Ovary (tissue), 9 donors: Measurements from ENCODE around the gene SSBP2. TPM values are rescaled to one million over a fixed set of nuclear protein-coding genes. Genes with fewer than 3 reads are reported as not detected.

Experiments used
- DNase-seq, 5 donors: peaks; one replicate each; pipeline ENCODE4 v3.0.0-alpha.2; 2019 to 2020
- H3K27ac ChIP-seq, 2 donors: fragments of 200-600 bp; one replicate each; pipeline versions ENCODE4 v1.5.1 to v1.8.0; 2019 to 2022
- H3K27me3 ChIP-seq: fragments of 200-600 bp; one replicate; pipeline ENCODE4 v1.8.0; 2022
- H3K36me3 ChIP-seq: fragments of 200-600 bp; sonication (generic); one replicate; pipeline ENCODE4 v1.5.1; 2019
- H3K4me1 ChIP-seq: one replicate; pipeline ENCODE4 v1.8.1; 2013; ENCODE audit warnings: mild to moderate bottlenecking, moderate library complexity; ENCODE audit not compliant: insufficient read depth
- H3K4me3 ChIP-seq: fragments of 200-600 bp; sonication (generic); one replicate; pipeline ENCODE4 v1.5.1; 2017
- H3K9me3 ChIP-seq, 2 donors: fragments of 200-600 bp in 1 of 2; sonication (generic) in 1 of 2; one replicate each; pipeline versions ENCODE4 v1.5.1 to v1.8.1; 2013 to 2019; ENCODE audit warnings: mild to moderate bottlenecking in 1 of 2, moderate library complexity in 1 of 2
- CTCF ChIP-seq, 3 donors: fragments of 450-650 bp in 2 of 3; fragments of 200-600 bp in 1 of 3; IDR thresholded peaks; one replicate each; pipeline versions ENCODE4 v1.5.1 to v1.8.0; 2016 to 2022; ENCODE audit warnings: antibody characterized with exemption in 3 of 3, mild to moderate bottlenecking in 1 of 3
- EP300 ChIP-seq: sonication (generic); formaldehyde crosslinking; IDR thresholded peaks from one replicate; pipeline ENCODE4 v1.6.1; 2017; ENCODE audit warnings: antibody characterized with exemption
- POLR2A ChIP-seq: fragments of 450-650 bp; IDR thresholded peaks from one replicate; pipeline ENCODE4 v1.6.1; 2017; ENCODE audit warnings: antibody characterized with exemption, mild to moderate bottlenecking, moderate library complexity
- WGBS, 3 donors: extraction: QIAGEN DNeasy Blood & Tissue Kit in 1 of 3; methylation state at CpG; one replicate each; pipeline versions ENCODE4 v1.1.5 to v1.1.7; 2013 to 2017; 5-methylcytosine and 5-hydroxymethylcytosine counted together
- intact Hi-C, 4 donors: fragments of 100-400 bp; cut with DNase I; formaldehyde crosslinking; loops; one replicate each; pipeline versions ENCODE4 v1.11.0 to v1.15.1; 2022 to 2023
- polyA plus RNA-seq, 2 donors: library from polyadenylated mRNA; stranded (reverse); fragments of 200-250 nt in 1 of 2; fragments of 350-450 nt in 1 of 2; fragmentation: Illumina TruSeq in 1 of 2; extraction: RNeasy Lipid Tissue Mini Kit (QIAGEN cat#74804) in 1 of 2; gene quantifications; one replicate each; pipeline ENCODE4 v1.2.3, GENCODE V29; 2013 to 2014
- total RNA-seq, 7 donors: library from RNA; depleted of rRNA in 2 of 7; stranded (reverse); fragments of >200 nt in 2 of 7; fragmentation: NEBNext Ultra II Directional in 3 of 7; extraction: Animal tissue kit (Norgen Biotek cat#: 25700) in 3 of 7; gene quantifications; one replicate each; pipeline versions ENCODE4 v1.1.0 to v1.2.4, GENCODE V29; 2016 to 2023
- donor health status: DM: no; HTN: no; CAD: no; lungs with moderate emphysema.
- donor health status: DM: no; HTN: no; CAD: no.
- donor health status: Bipolar disorder and iron deficiency.
- donor health status: DM: yes; HTN: yes; CAD: no.
- donor health status: DM: no; HTN: no; CAD: no.
- donor health status: DM: yes; HTN: yes; CAD: no.

Gene SSBP2
- total and polyA plus RNA-seq, 9 donors = 40.5 to 126 (median 78.2) TPM

GRCh38 chr5:81762853-81763252 lies 12.0 kb upstream of the SSBP2 start:
- no peak overlapping the region for H3K27ac ChIP-seq
- H3K9me3 ChIP-seq = no peaks in the 10 kb centered on the region
- H3K36me3 ChIP-seq = no peaks in the 10 kb centered on the region
- no peaks in the 10 kb centered on the region for H3K4me1 ChIP-seq
- no peak overlapping the region for H3K4me3 ChIP-seq
- 94 to 96% (median 95%) methylated on average over 4 of the region's 4 CpGs for WGBS, 3 donors
- H3K27me3 ChIP-seq = no peaks in the 10 kb centered on the region
- no peak for DNase-seq
- intact Hi-C loops = no loop called here
- TF ChIP-seq EP300 (no peak), CTCF (IDR thresholded peaks at IDR 0.05) (no peak), POLR2A (no peak)

GRCh38 chr5:81762401-81762800 lies 11.5 kb upstream of the SSBP2 start:
- H3K27ac ChIP-seq = no peak overlapping the region
- 92 to 93% (median 93%) methylated on average over 3 of the region's 3 CpGs for WGBS, 3 donors
- intact Hi-C loops = no loop called here
- TF ChIP-seq CTCF (IDR thresholded peaks at IDR 0.05) = no peak
- no peaks in the 10 kb centered on the region for H3K36me3 ChIP-seq
- no peak overlapping the region for H3K4me3 ChIP-seq
- no peaks in the 10 kb centered on the region for H3K27me3 ChIP-seq
- DNase-seq = no peak
- H3K4me1 ChIP-seq = no peaks in the 10 kb centered on the region
- H3K9me3 ChIP-seq = no peaks in the 10 kb centered on the region

- intact Hi-C loops = no loop called here
- no peaks in the 10 kb centered on the region for H3K9me3 ChIP-seq
- 96 to 100% (median 100%) methylated on average over 1 of the region's 1 CpG for WGBS, 3 donors
Observed at GRCh38 chr5:81761970-81762369, 11.1 kb upstream of the SSBP2 start.

GRCh38 chr5:81761270-81761669 lies 10.4 kb upstream of the SSBP2 start:
- H3K9me3 ChIP-seq = no peaks in the 10 kb centered on the region
- H3K4me3 ChIP-seq = no peak overlapping the region
- TF ChIP-seq CTCF (IDR thresholded peaks at IDR 0.05) (no peak), POLR2A (no peak), EP300 (no peak)
- DNase-seq = no peak
- intact Hi-C loops = no loop called here
- no peaks in the 10 kb centered on the region for H3K4me1 ChIP-seq
- 59 to 69% (median 64%) methylated on average over 2 of the region's 2 CpGs for WGBS, 3 donors
- H3K27ac ChIP-seq = no peak overlapping the region
- no peaks in the 10 kb centered on the region for H3K27me3 ChIP-seq
- no peaks in the 10 kb centered on the region for H3K36me3 ChIP-seq

More at GRCh38 chr5:81761970-81762369, 11.1 kb upstream of the SSBP2 start:
- H3K36me3 ChIP-seq = no peaks in the 10 kb centered on the region
- H3K4me1 ChIP-seq = no peaks in the 10 kb centered on the region
- H3K4me3 ChIP-seq = no peak overlapping the region
- TF ChIP-seq CTCF (IDR thresholded peaks at IDR 0.05) = no peak
- no peak for TF ChIP-seq EP300
- no peak for TF ChIP-seq POLR2A
- no peaks in the 10 kb centered on the region for H3K27me3 ChIP-seq
- no peak for DNase-seq
- H3K27ac ChIP-seq = no peak overlapping the region

GRCh38 chr5:81760521-81760920 lies 9.6 kb upstream of the SSBP2 start:
- intact Hi-C loops = no loop called here
- TF ChIP-seq CTCF (IDR thresholded peaks at IDR 0.05) = no peak
- TF ChIP-seq POLR2A = no peak
- no peak for TF ChIP-seq EP300
- Histone ChIP-seq H3K36me3 (no peaks in the 10 kb centered on the region), H3K9me3 (no peaks in the 10 kb centered on the region), H3K27me3 (no peaks in the 10 kb centered on the region), H3K27ac (no peak overlapping the region), H3K4me1 (no peaks in the 10 kb centered on the region), H3K4me3 (no peak overlapping the region)
- DNase-seq = no peak
- WGBS, 3 donors = 71 to 79% (median 79%) methylated on average over 4 of the region's 4 CpGs
